Measurements from ENCODE around the gene SLC38A3.

The SLC38A3 gene

DNA sequence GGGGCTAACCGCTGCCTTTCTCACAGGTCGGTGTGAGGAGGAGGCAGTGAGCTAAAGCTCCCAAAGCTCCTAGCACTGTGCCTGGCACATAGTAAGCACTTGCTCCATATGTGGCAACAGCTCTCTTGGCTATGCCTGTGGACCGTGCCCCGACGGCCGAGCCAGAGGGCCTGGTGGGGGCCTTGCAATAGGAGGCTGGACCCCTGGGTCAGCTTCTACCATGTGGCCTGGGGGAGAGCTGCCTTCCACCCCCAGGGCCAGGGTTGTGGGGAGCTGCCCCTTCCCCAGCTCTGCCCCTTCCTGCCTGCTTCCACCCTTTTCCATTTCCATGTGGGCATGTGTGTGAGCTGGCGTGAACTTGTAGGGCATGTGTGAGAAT lies 30.6 kb upstream of the SLC38A3 start:
- TF ChIP-seq, protein P1, sequence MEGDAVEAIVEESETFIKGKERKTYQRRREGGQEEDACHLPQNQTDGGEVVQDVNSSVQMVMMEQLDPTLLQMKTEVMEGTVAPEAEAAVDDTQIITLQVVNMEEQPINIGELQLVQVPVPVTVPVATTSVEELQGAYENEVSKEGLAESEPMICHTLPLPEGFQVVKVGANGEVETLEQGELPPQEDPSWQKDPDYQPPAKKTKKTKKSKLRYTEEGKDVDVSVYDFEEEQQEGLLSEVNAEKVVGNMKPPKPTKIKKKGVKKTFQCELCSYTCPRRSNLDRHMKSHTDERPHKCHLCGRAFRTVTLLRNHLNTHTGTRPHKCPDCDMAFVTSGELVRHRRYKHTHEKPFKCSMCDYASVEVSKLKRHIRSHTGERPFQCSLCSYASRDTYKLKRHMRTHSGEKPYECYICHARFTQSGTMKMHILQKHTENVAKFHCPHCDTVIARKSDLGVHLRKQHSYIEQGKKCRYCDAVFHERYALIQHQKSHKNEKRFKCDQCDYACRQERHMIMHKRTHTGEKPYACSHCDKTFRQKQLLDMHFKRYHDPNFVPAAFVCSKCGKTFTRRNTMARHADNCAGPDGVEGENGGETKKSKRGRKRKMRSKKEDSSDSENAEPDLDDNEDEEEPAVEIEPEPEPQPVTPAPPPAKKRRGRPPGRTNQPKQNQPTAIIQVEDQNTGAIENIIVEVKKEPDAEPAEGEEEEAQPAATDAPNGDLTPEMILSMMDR (IDR thresholded peaks at IDR 0.05; ENCODE audit: low read depth, low read length), result no peak
- H3K4me3 ChIP-seq (replicated peaks in 1 of 2; ENCODE audit: low read depth in 2 of 2, low read length in 2 of 2), result no peak overlapping the region
- no peak for DNase-seq (ENCODE audit: low read depth in 2 of 2)

DNA sequence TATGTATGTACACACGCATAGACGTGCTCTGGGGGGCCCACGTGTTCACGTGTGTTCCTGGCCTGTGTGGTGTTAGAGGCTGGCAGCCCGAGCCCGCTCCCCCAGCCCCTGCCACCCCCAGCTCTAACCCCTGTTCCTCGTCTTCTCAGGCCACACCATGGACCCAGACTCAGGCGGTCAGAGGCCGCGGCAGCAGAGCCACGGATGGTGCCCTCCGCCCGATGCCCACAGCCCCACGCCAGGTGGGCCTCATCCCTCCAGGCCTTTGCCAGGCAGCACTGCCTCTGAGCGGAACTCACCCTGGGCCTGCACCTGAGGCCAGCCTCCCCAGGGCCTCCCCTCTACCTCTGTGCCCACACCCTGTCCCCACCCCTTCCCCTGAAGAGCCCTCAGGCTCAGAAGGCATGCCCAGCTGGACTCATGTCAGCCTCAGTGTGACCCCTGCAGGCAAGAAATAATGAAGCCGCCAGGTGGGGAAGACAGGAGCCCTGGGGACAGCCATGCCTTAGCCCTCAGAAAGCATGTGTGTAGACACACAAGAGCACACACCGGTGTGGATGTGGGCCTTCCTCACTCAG lies 30.0 kb upstream of the SLC38A3 start:
- no peak for DNase-seq (ENCODE audit: low read depth in 2 of 2)
- TF ChIP-seq, protein P1 (IDR thresholded peaks at IDR 0.05; ENCODE audit: low read depth, low read length), result no peak
- H3K4me3 ChIP-seq (replicated peaks in 1 of 2; ENCODE audit: low read depth in 2 of 2, low read length in 2 of 2), result no peak overlapping the region

DNA sequence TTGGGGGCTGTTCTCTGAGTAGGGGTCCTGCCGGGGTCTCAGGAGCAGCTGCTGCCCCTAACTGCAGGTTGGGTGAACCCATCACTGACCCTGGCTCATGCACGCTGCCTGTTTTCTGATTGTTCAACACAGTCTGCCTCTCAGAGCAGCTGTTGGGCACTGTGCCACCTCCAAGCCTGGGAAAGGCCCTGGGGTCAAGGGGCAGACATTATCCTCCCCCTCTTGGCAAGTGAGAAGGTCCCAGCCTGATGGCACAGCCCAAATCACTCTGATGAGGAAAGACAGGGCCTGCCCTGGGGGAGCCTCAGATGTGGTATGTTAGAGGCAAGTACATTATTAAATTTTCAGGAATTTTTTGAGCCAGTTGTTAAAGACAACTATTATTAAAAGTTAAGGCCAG lies 27.7 kb upstream of the SLC38A3 start:
- H3K4me3 ChIP-seq (replicated peaks in 1 of 2; ENCODE audit: low read depth in 2 of 2, low read length in 2 of 2), result no peak overlapping the region
- DNase-seq (ENCODE audit: low read depth in 2 of 2), result no peak
- TF ChIP-seq, protein P1 (IDR thresholded peaks at IDR 0.05; ENCODE audit: low read depth, low read length), result no peak

DNA sequence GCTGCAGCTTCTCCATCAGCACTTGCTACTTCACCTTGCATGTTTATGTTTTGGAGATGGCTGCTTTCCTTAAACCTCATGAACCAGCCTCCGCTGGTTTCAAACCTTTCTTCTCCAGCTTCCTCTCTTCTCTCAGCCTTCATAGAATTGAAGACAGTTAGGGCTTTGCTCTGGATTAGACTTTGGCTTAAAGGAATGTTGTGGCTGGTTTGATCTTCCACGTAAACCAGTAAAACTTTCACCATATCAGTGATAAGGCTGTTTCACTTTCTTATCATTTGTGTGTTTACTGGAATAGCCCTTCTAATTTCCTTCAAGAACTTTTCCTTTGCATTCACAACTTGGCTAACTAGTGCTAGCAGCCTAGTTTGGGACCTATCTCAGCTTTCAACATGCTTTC lies 25.4 kb upstream of the SLC38A3 start:
- TF ChIP-seq, protein P1 (IDR thresholded peaks at IDR 0.05; ENCODE audit: low read depth, low read length), result no peak
- DNase-seq (ENCODE audit: low read depth in 2 of 2), result no peak
- no peak overlapping the region for H3K4me3 ChIP-seq (replicated peaks in 1 of 2; ENCODE audit: low read depth in 2 of 2, low read length in 2 of 2)

DNA sequence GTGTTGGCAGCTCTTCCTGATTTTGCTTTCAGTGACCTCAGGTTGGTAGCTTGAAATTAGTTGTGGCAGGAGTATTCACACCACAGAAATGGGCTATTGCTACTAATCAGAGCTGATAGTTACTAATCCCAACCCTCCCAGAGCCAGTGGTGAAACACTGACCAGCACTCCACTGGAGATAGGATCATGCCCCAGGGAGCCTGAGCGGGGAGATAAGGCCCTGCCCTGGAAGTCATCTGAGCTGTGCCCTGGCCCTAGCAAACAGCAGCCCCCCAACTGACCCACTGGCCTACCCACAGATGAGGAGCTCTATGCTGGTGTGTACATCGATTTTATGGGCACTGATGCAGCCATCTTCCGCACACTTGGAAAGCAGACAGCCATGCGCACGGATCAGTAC lies 23.1 kb upstream of the SLC38A3 start:
- no peak overlapping the region for H3K4me3 ChIP-seq (replicated peaks in 1 of 2; ENCODE audit: low read depth in 2 of 2, low read length in 2 of 2)
- DNase-seq (ENCODE audit: low read depth in 2 of 2), result no peak
- TF ChIP-seq, protein P1 (IDR thresholded peaks at IDR 0.05; ENCODE audit: low read depth, low read length), result no peak

DNA sequence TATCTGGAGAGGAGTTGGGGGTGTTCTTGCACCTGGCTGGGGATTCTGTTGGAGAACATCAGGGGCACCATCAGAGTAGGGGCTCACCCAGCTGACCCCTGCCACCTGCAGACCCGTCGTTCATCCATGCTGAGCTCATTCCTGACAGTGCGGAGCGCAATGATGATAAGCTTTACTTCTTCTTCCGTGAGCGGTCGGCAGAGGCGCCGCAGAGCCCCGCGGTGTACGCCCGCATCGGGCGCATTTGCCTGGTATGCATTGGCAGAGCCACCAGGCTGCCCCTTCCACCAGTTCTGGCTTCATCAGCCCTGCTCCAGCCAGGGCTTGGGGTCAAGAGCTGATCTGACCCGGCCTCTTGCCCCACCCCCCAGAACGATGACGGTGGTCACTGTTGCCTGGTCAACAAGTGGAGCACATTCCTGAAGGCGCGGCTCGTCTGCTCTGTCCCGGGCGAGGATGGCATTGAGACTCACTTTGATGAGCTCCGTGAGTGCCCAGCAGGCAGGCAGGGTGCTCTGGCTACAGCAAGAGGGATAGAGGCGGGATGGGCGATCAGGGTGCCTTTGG lies 22.5 kb upstream of the SLC38A3 start:
- DNase-seq (ENCODE audit: low read depth in 2 of 2), result no peak
- H3K4me3 ChIP-seq (replicated peaks in 1 of 2; ENCODE audit: low read depth in 2 of 2, low read length in 2 of 2), result no peak overlapping the region
- TF ChIP-seq, protein P1 (IDR thresholded peaks at IDR 0.05; ENCODE audit: low read depth, low read length), result no peak

DNA sequence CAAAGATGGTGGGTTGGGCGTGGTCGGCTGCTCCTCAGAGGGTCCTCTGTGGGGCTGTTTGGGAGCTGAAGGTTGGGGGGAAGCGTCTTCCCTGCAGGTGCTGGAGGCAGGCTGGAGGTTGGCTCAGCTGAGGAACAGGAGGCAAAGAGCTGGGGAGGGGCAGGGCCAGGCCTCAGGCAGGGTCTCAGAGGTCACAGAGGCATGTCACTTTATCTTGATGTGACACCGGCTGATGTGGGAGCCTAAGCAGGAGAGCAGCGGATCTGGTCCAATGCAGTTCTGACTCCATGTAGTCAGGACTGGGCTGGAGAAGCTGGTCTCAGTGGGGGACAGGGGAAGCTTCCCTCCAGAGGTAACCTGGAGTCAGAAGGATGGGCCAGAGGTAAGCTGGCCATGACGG lies 21.3 kb upstream of the SLC38A3 start:
- TF ChIP-seq, protein P1 (IDR thresholded peaks at IDR 0.05; ENCODE audit: low read depth, low read length), result no peak
- no peak overlapping the region for H3K4me3 ChIP-seq (replicated peaks in 1 of 2; ENCODE audit: low read depth in 2 of 2, low read length in 2 of 2)
- DNase-seq (ENCODE audit: low read depth in 2 of 2), result no peak

All from cardiac fibroblast (primary cell).